SK-N-MC (cell line): ENCODE results near the gene MTMR2.

Experiments used
- EZH2 ChIP-seq: fragments of 200-600 bp; sonication (generic); IDR thresholded peaks from one replicate; pipeline ENCODE4 v1.6.1; 2017; ENCODE audit warnings: antibody characterized with exemption
- POLR2AphosphoS5 ChIP-seq: IDR thresholded peaks from 2 replicates; pipeline ENCODE4 v1.6.1; 2012; ENCODE audit warnings: mild to moderate bottlenecking, low read depth, low read length, borderline replicate concordance

- TF ChIP-seq POLR2AphosphoS5 (no peak), EZH2 (no peak)
Observed at GRCh38 chr11:95930948-95931347, 7.0 kb upstream of the MTMR2 start.
